ENCODE data around the gene DNM1.

Gene DNM1

DNA sequence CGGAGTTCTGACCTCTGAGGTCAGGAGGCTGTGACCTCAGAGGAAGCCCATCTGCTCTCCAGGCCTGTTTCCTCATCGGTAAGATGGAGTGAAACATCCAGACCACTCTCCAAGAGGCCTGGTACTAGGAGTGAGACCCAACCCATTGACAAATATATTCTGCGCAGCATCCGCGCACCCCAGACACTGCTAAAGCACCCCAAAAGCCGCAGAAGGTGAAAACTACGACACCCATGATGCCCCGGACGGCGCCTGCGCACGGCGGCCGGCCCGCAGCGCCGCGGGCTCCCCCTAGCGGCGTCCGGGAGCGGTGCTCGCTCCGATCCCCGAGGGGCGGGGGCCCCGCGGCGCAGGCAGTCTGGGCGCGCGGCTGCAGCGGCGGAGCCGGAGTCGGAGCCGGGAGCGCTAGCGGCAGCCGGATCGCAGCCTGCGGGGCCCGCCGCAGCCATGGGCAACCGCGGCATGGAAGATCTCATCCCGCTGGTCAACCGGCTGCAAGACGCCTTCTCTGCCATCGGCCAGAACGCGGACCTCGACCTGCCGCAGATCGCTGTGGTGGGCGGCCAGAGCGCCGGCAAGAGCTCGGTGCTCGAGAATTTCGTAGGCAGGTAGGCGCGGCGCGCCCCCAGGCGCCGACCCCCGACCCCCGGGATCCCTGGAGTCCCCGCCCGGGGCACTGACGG lies at the start of gene DNM1:
TSS of gene DNM1 (plus strand) at position 356 of the 683 bp plus-strand sequence. CDS start at position 448, 92 bp downstream.
- peak; percentile 18 to 59 (median 45) for DNase-seq (ENCODE audit: low read depth in 3 of 3, low spot score in 1 of 3)

DNA sequence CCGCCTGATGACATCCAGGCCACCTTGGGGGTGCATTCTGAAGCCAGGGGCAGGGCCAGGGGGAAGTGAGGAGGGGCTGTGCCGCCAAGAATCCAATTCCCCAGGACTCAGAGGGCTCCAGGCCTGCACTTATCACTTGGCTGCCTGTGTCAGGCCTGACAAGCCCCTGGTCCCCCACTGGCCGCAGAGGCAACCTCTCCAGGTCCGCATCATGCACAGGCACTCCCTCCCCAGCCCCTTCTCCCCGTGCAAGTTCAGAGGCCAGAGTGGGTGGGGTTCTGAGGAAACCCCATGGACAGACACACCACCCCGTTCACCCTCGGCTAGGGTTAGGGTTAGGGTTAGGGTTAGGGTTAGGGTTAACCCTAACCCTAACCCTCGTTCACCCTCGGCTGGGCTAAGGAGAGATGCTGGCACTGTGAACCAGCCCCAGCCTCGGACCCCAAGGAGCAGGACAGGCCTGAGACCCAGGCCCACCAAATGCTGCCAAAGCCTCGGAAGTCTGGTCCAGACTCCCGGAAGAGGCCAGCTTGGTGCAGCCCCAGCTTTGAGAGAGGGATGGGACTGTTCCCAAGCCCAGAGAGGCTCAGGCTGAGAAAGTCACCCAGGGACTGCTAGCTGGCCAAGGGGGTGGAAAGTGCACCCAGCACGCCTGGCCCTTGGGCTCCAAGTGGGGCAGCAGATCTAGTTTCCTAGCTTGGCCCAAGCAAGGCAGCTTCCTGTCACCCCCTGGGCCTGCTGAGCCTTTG lies 49.1 kb upstream of the DNM1 start:
- no peak for DNase-seq (ENCODE audit: low read depth in 3 of 3, low spot score in 1 of 3)

DNA sequence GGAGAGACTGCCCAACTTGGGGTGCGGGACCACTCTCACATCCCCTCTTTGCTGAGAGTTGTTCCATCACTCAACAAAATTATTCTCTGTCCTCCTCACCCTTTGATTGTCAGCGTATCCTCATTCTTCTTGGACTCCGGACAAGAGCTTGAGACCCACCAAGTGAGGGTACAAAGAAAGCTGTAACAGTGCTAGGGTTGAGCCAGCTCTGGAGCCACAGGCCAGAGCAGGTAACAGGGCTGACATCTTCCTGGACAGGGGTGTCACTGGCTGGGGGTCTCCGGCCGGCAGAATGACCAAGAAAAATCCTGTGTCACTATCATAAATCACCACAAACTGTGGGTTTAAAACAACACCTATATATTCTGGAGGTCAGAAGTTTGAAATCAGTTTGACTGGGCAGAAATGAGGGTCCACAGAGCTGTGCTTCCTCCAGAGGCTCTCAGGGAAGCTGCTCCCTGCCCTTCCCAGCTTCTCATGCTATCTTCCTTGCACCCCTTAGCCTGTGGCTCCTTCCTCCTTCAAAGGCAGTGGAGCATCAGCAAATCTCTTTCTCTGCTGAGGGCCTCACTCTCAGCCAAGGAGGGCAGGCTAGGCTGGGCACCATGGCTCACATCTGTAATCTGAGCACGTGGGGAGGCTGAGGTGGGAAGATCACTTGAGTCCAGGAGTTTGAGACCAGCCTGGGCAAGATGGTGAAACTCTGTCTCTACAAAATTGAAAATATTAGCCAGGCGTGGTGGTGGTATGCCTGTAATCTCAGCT lies 47.3 kb upstream of the DNM1 start:
- DNase-seq (ENCODE audit: low read depth in 3 of 3, low spot score in 1 of 3) = no peak

- peak in 2 of 3 donors; percentile 12 to 20 for DNase-seq (ENCODE audit: low read depth in 3 of 3, low spot score in 1 of 3)
These were observed 43.7 kb upstream of the DNM1 start for GRCh38 chr9:128159522-128159783.

DNA sequence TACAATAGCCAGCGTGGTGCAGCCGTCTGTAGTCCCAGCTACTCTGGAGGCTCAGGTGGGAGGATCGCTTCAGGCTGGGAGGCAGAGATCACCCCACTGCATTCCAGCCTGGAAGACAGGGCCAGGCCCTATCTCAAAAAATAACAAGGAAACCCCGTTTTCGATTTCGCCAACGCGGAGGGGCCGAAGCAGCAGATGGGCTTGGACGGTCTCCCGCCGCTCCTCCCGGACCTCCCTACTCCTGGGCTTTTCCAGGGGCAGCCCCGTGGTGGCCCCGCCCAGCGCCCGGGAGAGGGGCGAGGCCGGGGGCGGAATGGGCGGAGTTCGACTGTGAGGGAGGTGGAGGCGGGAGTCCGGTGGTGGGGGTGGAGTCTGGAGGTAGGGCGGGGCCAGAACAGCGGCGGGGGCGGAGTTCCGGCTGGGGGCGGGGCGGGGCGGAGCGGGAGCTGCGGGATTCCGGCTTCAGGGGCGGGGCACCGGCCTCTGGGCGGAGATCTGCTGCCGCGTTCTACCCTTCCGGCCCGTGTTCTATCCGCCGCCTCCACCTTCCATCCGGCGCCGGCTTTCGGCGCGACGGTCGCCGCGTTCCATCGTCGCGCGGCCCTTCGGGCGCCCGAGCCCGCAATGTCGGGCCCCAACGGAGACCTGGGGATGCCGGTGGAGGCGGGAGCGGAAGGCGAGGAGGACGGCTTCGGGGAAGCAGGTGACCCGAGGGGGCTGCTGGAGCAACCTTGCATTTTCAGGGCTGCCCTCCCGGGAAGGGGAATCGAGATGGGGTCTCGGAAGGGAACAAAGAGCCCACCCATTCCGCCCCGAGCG lies 43.2 kb upstream of the DNM1 start, which contains the start of gene BBLN:
TSS of gene BBLN (plus strand) at position 482 of the 819 bp plus-strand sequence. CDS start at position 625, 143 bp downstream.
- DNase-seq (ENCODE audit: low read depth in 3 of 3, low spot score in 1 of 3) = peak; percentile 85 to 94 (median 87)

- peak in 2 of 3 donors; percentile 13 to 48 for DNase-seq (ENCODE audit: low read depth in 3 of 3, low spot score in 1 of 3)
These were observed 42.6 kb upstream of the DNM1 start for GRCh38 chr9:128160603-128160987.

GRCh38 chr9:128161215-128161902 lies 41.8 kb upstream of the DNM1 start:
- DNase-seq (ENCODE audit: low read depth in 3 of 3, low spot score in 1 of 3) = no peak

- no peak for DNase-seq (ENCODE audit: low read depth in 3 of 3, low spot score in 1 of 3)
These were observed 40.8 kb upstream of the DNM1 start for GRCh38 chr9:128162215-128163026.

GRCh38 chr9:128163027-128163515 lies 40.1 kb upstream of the DNM1 start:
- DNase-seq (ENCODE audit: low read depth in 3 of 3, low spot score in 1 of 3) = no peak

- DNase-seq (ENCODE audit: low read depth in 3 of 3, low spot score in 1 of 3) = no peak
These were observed 39.5 kb upstream of the DNM1 start for GRCh38 chr9:128163523-128164306.

- DNase-seq (ENCODE audit: low read depth in 3 of 3, low spot score in 1 of 3) = no peak
These were observed 38.8 kb upstream of the DNM1 start for GRCh38 chr9:128164307-128164885.

GRCh38 chr9:128166169-128166568 lies 37.0 kb upstream of the DNM1 start:
- no peak for DNase-seq (ENCODE audit: low read depth in 3 of 3, low spot score in 1 of 3)

DNA sequence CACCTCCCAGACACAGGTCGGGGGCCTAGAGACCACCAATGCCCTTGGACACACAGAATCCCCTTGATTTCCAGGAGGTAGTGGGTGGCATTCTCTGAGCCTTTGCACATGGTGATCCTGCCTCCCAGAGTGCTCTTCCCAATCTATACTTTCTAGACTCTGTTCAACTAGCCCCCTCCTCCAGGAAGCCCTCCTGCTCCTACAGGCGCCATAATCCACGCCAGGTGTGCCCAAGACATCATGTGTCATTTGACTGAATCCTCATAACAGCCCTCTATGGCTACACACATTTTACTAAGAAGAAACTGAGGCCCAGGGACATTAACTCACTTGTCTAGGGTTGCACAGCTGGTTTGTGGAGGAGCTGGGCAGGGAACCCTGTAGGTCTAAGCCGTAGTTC lies 36.0 kb upstream of the DNM1 start:
- no peak for DNase-seq (ENCODE audit: low read depth in 3 of 3, low spot score in 1 of 3)

DNA sequence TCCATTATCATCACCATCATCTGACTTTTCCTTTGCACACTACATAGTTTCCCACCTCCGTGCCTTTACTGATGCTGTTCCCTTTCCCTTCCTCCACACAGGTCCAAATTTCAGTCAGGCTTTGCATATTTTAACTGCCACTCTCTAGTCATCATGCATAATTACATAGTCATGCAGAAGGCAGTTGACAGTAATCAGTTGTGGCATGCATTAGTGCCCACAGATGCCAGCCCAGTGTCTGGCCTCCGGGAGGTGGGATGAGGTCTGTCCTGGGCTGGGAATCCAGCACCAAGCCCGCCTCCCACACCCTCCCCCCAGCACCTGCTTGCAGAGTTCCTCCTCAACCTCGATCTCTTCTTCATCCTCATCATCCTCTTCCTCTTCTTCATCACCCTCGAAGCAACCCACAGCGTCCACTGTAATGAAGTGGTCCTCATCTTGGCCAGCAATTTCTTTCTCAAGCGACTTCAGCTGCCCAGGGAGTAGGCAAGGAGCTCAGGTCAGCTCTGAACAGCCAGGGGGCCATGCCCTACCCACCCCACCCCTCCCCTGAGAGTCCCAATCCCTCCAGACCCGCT lies 34.4 kb upstream of the DNM1 start:
- no peak for DNase-seq (ENCODE audit: low read depth in 3 of 3, low spot score in 1 of 3)

DNA sequence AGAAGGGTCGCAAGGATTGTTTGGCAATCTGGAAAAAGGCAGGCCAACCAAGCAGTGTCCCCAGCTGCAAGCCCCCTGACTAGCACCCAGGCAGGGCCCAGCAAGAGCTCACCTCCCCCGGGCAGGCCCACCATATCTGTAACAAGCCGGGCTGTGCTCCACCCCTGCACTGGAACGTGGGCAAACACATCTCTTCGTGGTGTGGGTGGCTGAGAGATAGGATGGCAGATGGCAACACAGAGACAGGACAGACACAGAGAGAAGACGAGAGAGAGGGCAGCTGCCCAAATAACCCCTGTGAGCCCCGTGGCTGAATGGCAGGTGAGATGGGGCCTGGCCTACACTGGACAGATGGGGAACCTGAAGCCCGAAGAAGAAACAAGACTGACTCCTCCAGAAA lies 33.7 kb upstream of the DNM1 start:
- DNase-seq (ENCODE audit: low read depth in 3 of 3, low spot score in 1 of 3) = no peak

DNA sequence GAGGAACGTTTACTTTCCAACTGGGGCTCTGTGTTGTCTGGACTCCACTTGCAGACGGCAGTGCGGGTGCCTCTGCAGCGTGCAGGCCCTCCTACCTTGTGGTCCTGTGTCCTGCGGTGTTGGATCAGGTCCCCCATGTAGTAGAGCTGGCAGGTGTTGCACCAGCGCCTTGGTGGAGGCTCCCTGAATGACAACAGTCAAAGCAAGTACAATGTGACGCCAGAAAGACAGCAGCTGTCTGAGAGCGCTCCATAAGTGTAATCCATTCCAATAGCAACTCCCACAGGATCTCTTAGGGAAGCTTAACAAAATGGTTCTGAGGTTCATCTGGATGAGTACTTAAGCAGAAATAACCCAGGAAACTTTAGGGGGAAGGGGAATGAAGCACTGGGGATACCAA lies 33.3 kb upstream of the DNM1 start:
- no peak for DNase-seq (ENCODE audit: low read depth in 3 of 3, low spot score in 1 of 3)

DNA sequence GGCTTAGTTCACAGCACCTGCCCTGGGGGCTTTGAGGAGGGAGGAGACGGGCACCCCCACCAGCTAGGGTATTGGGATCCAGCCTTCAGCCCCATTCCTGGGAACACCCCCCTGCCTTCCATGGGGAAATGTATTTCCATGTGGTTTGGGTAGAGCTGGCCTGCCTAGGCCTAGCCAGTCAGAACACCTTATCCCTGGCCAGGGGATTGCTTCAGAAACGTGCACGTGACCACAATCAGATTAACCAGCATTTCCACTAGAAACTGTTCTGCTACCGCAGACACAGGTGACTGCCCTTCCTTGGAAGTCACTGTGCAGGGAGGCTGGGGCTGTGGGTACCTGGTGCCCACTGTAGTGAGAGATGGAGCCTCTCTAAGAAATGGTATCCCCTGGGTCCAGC lies 29.1 kb upstream of the DNM1 start:
- DNase-seq (ENCODE audit: low read depth in 3 of 3, low spot score in 1 of 3) = no peak

DNA sequence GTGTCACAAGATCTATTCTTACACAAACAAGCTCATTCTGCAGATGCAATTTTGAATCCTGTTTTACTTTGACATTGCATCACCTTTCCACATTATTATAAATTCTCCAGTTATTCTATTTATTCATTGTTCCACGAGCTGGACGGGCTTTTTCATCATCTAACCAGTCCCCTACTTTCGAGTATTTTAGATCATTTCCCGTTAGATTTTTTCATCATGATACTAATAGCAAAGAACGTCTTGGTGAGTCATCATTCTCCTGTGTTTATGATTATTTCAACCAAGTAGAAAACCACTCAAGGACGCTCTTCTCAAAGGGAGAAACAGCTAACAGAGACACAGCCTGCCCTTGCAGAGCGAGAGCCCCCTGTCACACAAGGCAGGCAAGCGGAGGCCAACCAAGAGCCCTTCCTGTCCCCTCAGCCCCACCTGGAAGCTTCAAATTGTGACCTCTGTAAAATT lies 28.0 kb upstream of the DNM1 start:
- DNase-seq (ENCODE audit: low read depth in 3 of 3, low spot score in 1 of 3) = no peak

Data from stimulated activated CD4-positive, alpha-beta T cell treated with anti-CD3 and anti-CD28 coated beads, TNF-alpha, amount 100 ng/mL, for 1 hour (primary cell).